HG03575 (cell line): ENCODE measurements around the gene FHIP1B.

ENCODE experiments used
- ATAC-seq: cut with Tn5 transposase; IDR thresholded peaks from one replicate; pipeline ENCODE4 v1.9.1; 2021; ENCODE audit not compliant: unreplicated experiment, insufficient number of reproducible peaks, low FRiP score; ENCODE audit errors: extremely low read depth

The FHIP1B gene

GRCh38 chr11:6241316-6241715 lies 6.9 kb upstream of the FHIP1B start:
- no peak for ATAC-seq

DNA sequence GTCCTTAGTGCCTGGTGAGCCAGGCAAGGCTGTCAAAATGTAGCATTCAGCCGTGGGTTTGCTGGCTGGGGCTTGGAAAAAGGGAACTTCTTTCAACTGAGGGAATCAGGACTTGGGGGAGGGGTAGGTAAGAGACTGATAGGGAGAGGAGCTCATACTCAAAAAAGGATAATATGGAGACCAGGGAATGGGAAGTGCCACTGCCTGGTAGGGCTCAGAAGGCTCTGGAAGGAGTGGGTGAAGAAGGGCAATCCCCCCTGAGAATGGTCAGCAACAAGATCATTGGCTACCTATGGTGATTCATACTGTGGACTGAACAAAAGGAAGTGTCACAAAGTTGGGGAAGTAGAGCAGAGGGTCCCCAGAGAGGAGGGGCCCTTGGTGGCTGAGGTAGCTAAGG lies 6.3 kb upstream of the FHIP1B start:
- ATAC-seq: no peak

DNA sequence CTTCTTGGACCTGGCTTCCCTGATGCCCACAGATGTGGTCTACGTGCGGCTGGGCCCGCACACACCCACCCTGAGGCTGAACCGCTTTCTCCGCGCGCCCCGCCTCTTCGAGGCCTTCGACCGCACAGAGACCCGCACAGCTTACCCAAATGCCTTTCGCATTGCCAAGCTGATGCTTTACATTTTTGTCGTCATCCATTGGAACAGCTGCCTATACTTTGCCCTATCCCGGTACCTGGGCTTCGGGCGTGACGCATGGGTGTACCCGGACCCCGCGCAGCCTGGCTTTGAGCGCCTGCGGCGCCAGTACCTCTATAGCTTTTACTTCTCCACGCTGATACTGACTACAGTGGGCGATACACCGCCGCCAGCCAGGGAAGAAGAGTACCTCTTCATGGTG lies 5.7 kb upstream of the FHIP1B start:
- ATAC-seq: no peak

DNA sequence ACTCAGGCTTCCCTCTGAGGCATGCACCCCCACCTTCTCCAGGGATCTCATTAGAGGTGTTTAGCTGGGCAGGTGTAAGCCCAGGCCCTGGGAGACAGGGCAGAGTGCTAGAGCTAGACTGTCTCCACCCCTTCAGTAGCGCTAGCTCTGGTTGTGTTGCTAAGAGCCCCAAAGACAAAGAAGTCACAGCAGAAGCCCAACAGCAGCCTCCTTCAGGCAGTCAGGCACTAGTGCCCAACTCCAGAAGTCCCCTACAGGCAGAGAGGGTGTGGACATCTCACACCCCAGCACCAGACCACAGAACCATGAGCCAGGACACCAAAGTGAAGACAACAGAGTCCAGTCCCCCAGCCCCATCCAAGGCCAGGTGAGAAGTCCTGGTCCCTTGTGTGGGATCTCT lies 4.5 kb upstream of the FHIP1B start, which contains the start of gene CNGA4:
Gene CNGA4 (plus strand): TSS at position 188 of the 400 bp plus-strand sequence. CDS start 118 bp downstream, at position 306.
- ATAC-seq: no peak

GRCh38 chr11:6237761-6238302 lies 3.4 kb upstream of the FHIP1B start:
- no peak for ATAC-seq

GRCh38 chr11:6237266-6237665 lies 2.8 kb upstream of the FHIP1B start:
- no peak for ATAC-seq

DNA sequence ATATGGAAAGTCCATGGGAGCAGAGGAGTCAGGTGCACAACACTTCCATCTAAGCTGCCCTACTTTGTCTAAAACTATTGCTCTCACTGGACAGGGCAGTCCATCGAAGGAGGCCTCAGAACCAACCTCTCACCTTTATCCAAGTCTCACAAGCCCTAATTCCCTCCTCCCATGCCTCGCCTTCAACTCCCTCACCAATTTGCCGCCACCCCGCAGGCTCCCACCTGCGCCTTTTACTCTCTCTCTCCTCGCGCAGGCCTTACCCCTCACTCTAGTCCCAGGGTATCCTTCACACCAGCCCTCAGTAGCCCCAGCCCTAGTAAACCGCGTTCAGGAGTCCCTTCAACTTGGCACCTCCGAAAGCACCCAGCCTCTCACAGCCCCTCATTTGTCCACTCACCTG lies 451 bp downstream of the FHIP1B start:
- no peak for ATAC-seq

DNA sequence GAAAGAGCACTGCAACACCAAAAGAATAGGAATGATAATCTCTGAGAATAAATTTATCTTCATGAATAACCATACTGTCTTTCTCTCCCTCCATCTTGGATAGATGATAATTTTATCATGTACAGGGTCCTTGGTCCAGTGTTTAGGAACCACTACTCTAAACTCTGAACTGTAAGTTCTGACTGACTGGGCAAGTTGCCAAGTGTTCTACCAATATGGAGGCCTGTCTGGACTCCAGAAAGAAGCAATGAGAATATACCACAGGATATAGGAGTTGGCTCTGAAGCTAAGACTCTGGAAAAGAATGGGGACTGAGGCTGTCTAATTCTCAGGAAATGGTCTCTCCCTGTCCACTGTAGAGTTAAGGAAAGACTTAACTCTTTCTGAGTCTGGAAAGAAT lies 1.5 kb downstream of the FHIP1B start:
- ATAC-seq: no peak

GRCh38 chr11:6229911-6230310 lies 4.5 kb downstream of the FHIP1B start:
- ATAC-seq: no peak

DNA sequence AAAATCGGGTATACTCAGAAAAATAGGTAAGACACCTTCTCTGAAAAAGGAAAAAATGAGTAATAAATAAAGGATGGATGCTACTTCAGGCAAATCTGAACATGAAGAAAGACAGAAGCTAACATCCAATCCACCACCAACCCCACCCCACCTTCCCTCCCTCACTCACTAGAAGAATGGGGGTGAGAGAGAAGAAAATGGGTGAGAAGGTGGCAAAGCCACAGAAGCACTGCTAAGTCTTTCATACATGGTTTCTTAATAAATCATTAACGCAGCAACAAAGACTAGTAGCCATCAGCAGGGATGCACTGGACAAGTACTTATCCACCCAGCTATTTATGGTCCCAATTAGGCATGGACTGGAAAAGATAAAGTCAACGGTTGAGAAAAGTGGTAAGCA lies 5.9 kb downstream of the FHIP1B start:
- no peak for ATAC-seq

DNA sequence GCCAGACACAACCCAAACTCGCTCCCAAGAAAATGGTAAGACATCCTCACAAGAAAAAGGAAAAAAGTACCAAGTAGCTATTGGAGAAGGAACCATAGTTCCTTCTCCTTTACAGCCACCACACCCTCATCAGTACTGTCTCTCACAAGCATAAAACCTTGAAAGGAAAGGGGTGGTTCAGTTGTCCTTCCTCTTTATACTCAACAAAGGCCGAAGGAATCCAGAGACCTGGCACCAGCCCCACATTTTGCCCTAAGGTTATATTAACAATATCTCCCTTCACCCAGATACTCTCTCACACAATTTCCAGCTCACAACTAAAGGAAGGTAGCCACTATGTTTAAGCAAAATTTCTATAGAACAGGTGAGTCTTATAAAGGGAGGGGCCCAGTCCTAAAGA lies 8.5 kb downstream of the FHIP1B start:
- ATAC-seq: no peak

DNA sequence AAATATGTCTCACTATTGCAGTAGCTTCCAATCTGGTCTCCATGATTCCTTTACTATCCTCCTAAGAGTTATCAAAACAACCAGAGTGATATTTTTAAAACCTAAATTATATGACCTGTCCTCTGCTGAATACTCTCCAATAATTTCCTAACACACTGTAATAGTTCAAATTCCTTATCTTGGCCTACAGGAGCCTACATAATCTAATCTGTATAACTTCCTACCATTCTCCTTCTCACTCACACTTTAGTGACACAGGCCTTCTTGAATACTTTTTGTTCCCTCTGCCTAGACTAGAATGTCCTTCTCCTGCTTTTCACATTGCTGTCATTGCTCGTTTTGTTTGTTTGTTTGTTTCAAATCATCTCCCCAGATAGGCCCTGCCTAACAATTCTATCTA lies 9.4 kb downstream of the FHIP1B start:
- ATAC-seq: no peak

DNA sequence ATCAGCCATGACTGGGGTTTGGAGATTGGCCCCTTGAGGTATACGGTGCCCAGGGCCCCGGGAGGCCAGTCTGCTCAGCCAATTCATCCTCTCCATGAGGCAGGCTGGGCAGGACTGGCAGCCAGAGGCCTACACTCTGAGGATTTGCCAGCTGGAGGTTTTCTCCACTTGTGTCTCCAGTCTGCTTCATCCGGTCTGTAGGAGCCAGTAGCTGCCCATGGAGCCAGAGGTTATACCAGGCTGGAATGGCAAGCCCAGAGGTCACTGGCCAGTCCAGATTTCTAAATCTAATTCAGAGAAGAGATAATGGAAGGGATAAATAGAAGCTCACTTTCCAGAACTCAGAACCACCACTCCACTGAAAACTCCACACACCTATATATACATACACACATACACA lies 10.0 kb downstream of the FHIP1B start:
- ATAC-seq: no peak

DNA sequence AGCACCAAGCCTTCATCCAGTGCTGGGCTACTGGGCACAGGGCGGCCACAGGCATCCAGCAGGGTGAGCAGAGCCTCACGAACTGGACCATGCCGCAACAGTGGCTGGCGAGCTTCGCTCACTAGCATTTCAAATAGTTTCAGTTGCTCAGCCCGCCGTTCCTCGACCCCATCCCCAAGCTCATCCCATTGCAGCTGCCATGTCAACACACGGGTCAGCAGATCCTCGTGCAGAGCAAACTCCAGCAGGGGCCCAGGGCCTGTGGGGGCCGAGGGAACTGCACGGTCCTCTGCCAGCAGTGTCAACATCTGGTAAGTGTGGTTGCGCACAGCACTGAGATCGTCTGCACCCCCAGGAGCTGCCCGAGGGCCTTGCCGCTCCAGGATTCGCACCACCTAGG lies 10.6 kb downstream of the FHIP1B start:
- no peak for ATAC-seq

GRCh38 chr11:6219359-6219758 lies 15.1 kb downstream of the FHIP1B start:
- ATAC-seq: no peak

DNA sequence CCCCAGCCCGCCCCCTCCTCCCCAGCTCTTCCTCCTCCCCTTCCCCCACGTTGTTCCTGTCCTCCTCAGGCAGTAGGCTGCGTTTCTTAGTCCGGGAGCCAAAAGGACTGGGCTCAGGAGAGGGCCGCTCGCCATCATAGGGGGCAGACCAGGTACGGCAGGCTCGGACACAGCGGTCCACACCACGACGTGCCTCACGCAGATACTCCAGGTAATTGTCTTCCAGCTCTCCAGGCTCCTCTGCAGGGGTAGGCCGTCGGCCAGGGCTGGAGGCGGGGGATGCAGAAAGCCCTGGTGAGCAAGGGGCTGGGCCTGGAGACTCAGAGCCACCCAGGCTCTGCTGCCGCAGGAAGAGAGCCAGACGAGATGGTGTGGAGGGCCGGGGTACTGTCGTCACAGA lies 16.7 kb downstream of the FHIP1B start:
- ATAC-seq: no peak

- no peak for ATAC-seq
These were observed 17.9 kb downstream of the FHIP1B start for GRCh38 chr11:6216501-6216900.

- ATAC-seq: no peak
These were observed 19.9 kb downstream of the FHIP1B start for GRCh38 chr11:6214530-6214929.

- ATAC-seq: no peak
These were observed 24.0 kb downstream of the FHIP1B start for GRCh38 chr11:6210274-6210955.

- ATAC-seq: no peak
These were observed 24.6 kb downstream of the FHIP1B start for GRCh38 chr11:6209801-6210200.
